Measurements from ENCODE around the gene CACNA2D2. TPM values are rescaled to one million over a fixed set of nuclear protein-coding genes. Genes with fewer than 3 reads are reported as not detected.

CACNA2D2 gene
- total and polyA plus RNA-seq, 4 donors: 28.2 to 111 (median 69.1) TPM

DNA sequence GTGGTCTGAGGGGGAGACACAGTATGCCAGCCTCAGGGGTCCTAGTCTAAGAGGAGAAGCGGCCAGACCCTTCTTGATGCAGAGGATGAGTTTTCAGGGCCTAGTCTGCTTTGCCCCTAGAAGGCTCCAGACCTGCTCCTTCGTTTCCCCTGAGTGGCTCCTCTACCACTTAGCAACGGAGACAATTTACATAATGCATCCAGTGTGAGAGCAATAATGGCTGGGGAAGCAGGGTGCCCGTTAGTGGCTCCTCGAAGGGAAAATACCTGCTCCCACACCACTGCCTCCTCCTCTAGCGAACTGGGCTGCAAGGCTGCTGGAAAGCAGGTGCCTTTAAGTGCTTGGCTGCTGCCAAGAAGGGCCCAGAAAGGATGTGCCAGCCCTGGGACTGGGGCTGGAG is 38.9 kb downstream of the CACNA2D2 start:
- no peak overlapping the region for H3K9ac ChIP-seq (ENCODE audit: insufficient read depth in 1 of 2, low read length in 2 of 2)
- H3K4me1 ChIP-seq (ENCODE audit: control insufficient read depth in 5 of 5, insufficient read depth in 5 of 5, low read length in 5 of 5): no peaks in the 10 kb centered on the region
- no peaks in the 10 kb centered on the region for H3K9me3 ChIP-seq (ENCODE audit: control insufficient read depth in 4 of 4, insufficient read depth in 3 of 4, low read length in 3 of 4)
- H3K27ac ChIP-seq (ENCODE audit: low read depth in 1 of 2, low read length in 1 of 2): no peak overlapping the region
- TF ChIP-seq, protein P1, sequence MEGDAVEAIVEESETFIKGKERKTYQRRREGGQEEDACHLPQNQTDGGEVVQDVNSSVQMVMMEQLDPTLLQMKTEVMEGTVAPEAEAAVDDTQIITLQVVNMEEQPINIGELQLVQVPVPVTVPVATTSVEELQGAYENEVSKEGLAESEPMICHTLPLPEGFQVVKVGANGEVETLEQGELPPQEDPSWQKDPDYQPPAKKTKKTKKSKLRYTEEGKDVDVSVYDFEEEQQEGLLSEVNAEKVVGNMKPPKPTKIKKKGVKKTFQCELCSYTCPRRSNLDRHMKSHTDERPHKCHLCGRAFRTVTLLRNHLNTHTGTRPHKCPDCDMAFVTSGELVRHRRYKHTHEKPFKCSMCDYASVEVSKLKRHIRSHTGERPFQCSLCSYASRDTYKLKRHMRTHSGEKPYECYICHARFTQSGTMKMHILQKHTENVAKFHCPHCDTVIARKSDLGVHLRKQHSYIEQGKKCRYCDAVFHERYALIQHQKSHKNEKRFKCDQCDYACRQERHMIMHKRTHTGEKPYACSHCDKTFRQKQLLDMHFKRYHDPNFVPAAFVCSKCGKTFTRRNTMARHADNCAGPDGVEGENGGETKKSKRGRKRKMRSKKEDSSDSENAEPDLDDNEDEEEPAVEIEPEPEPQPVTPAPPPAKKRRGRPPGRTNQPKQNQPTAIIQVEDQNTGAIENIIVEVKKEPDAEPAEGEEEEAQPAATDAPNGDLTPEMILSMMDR (IDR thresholded peaks at IDR 0.05; ENCODE audit: control extremely low read depth, extremely low read depth): no peak
- H3K27me3 ChIP-seq (ENCODE audit: control insufficient read depth in 3 of 3, insufficient read depth in 3 of 3, low read length in 2 of 3): no peaks in the 10 kb centered on the region
- ATAC-seq (ENCODE audit: insufficient read depth, low FRiP score) (no peak), DNase-seq (no peak)
- 69 to 85% methylated on average over 6 of the region's 6 CpGs for WGBS, 2 donors
- H3K36me3 ChIP-seq (ENCODE audit: control insufficient read depth in 4 of 4, insufficient read depth in 4 of 4, low read length in 4 of 4): no peaks in the 10 kb centered on the region
- no peak overlapping the region for H3K4me3 ChIP-seq

DNA sequence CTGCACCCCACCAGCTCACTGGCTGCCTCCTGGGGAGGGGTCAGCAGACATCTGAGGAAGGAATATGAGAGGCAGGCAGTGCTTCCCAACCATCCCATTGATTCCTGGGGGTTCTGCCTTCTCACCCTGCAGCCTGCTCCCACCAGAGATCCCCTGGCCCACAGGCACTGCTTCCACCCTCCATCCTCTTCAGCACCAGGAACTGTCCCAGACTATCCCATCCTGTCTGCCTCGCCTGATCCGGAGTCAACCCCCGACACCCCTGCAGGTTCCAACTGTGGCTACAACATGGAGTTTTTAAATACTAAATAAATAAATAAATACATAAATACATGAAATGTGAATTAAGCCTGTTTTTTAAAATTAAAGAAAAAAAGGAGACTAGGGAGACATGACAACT is 43.6 kb downstream of the CACNA2D2 start:
- H3K4me3 ChIP-seq: no peak overlapping the region
- 79 to 82% methylated on average over 3 of the region's 3 CpGs for WGBS, 2 donors
- no peaks in the 10 kb centered on the region for H3K36me3 ChIP-seq (ENCODE audit: control insufficient read depth in 4 of 4, insufficient read depth in 4 of 4, low read length in 4 of 4)
- H3K27me3 ChIP-seq (ENCODE audit: control insufficient read depth in 3 of 3, insufficient read depth in 3 of 3, low read length in 2 of 3): no peaks in the 10 kb centered on the region
- DNase-seq (no peak), ATAC-seq (ENCODE audit: insufficient read depth, low FRiP score) (no peak)
- H3K27ac ChIP-seq (ENCODE audit: low read depth in 1 of 2, low read length in 1 of 2): no peak overlapping the region
- no peak overlapping the region for H3K9ac ChIP-seq (ENCODE audit: insufficient read depth in 1 of 2, low read length in 2 of 2)
- peaks cover 0 to 18% (median 5%) of the 10 kb centered on the region in 5 donors for H3K4me1 ChIP-seq (ENCODE audit: control insufficient read depth in 5 of 5, insufficient read depth in 5 of 5, low read length in 5 of 5)
- TF ChIP-seq, protein P1 (IDR thresholded peaks at IDR 0.05; ENCODE audit: control extremely low read depth, extremely low read depth): no peak
- peaks cover 0 to 2% (median 0%) of the 10 kb centered on the region in 4 donors for H3K9me3 ChIP-seq (ENCODE audit: control insufficient read depth in 4 of 4, insufficient read depth in 3 of 4, low read length in 3 of 4)

DNA sequence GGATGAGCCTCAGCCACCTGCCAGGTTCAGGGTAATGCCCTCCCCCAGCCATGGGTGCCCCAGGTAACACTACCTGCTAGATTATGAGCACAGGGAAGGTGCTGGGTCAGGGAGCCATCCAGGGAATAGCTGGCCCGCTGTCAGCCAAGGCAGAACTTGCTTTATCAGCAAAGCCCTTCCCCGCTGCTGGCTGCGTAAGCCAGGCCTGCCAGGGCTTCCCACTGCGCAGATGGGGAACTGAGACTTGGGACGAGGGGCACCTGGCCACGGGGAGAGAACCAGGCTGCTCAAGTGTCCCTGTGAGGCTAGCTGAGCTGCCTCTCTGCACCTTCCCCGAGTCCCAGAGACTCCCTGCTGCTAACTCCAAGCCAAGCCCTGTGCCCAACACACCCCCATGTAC is 45.4 kb downstream of the CACNA2D2 start:
- H3K27ac ChIP-seq (ENCODE audit: low read depth in 1 of 2, low read length in 1 of 2): no peak overlapping the region
- H3K4me3 ChIP-seq: no peak overlapping the region
- peaks cover 0 to 4% (median 0%) of the 10 kb centered on the region in 4 donors for H3K9me3 ChIP-seq (ENCODE audit: control insufficient read depth in 4 of 4, insufficient read depth in 3 of 4, low read length in 3 of 4)
- DNase-seq (no peak), ATAC-seq (ENCODE audit: insufficient read depth, low FRiP score) (no peak)
- peaks cover 0 to 2% (median 0%) of the 10 kb centered on the region in 4 donors for H3K36me3 ChIP-seq (ENCODE audit: control insufficient read depth in 4 of 4, insufficient read depth in 4 of 4, low read length in 4 of 4)
- TF ChIP-seq, protein P1 (IDR thresholded peaks at IDR 0.05; ENCODE audit: control extremely low read depth, extremely low read depth): no peak
- no peak overlapping the region for H3K9ac ChIP-seq (ENCODE audit: insufficient read depth in 1 of 2, low read length in 2 of 2)
- WGBS, 2 donors: 84 to 90% methylated on average over 7 of the region's 7 CpGs
- no peaks in the 10 kb centered on the region for H3K27me3 ChIP-seq (ENCODE audit: control insufficient read depth in 3 of 3, insufficient read depth in 3 of 3, low read length in 2 of 3)
- peaks cover 0 to 23% (median 9%) of the 10 kb centered on the region in 5 donors for H3K4me1 ChIP-seq (ENCODE audit: control insufficient read depth in 5 of 5, insufficient read depth in 5 of 5, low read length in 5 of 5)

Measured in lung (tissue), 12 donors.